PC-3 (cell line): ENCODE data around the gene DOC2B. TPM values are rescaled to one million over a fixed set of nuclear protein-coding genes. Genes with fewer than 3 reads are reported as not detected.
"Not testable (repeated sequence)": the region's sequence is repeated elsewhere in the genome, so short reads cannot be mapped to it uniquely, and the experiment has no call there.

ENCODE experiments used
- ATAC-seq: fragments of 200-7000 bp; cut with Tn5 transposase; 2 replicates; pipeline ENCODE4 v1.9.1; 2020; ENCODE audit warnings: mild to moderate bottlenecking, moderate library complexity
- BruUV-seq: library from RNA; stranded (reverse); fragments of 400-500 nt; replicated peaks from 2 replicates; lab custom pipeline; 2021; lab: Mats Ljungman, UMichigan
- CTCF ChIA-PET: fragments of 300-600 bp; sonication (Branson Sonifier 250); formaldehyde crosslinking; loops from one replicate; lab custom pipeline; 2022; ENCODE audit warnings: antibody characterized with exemption; lab: Charles Lee
- POLR2A ChIA-PET: fragments of 300-600 bp; sonication (Branson Sonifier 250); formaldehyde crosslinking; loops from one replicate; lab custom pipeline; 2022; ENCODE audit warnings: antibody characterized with exemption; ENCODE audit not compliant: unreplicated experiment; lab: Charles Lee
- DNase-seq: peaks from one replicate; pipeline ENCODE4 v3.0.0-alpha.2; 2015
- H2AFZ ChIP-seq: fragments of 300-600 bp; sonication (generic); 2 replicates; pipeline ENCODE4 v1.6.0; 2016; ENCODE audit warnings: antibody characterized with exemption, low read length
- H3F3A ChIP-seq: fragments of 300-600 bp; sonication (generic); one replicate; pipeline ENCODE4 v1.6.0; 2017; ENCODE audit warnings: antibody characterized with exemption, low read length, control low read depth, mild to moderate bottlenecking; ENCODE audit not compliant: unreplicated experiment
- H3K27ac ChIP-seq: fragments of 300-600 bp; sonication (generic); 2 replicates; pipeline ENCODE4 v1.5.1; 2016; ENCODE audit warnings: mild to moderate bottlenecking, low read length
- H3K27me3 ChIP-seq: fragments of 300-600 bp; sonication (generic); 2 replicates; pipeline ENCODE4 v1.6.1; 2016; ENCODE audit warnings: low read length, mixed read lengths
- H3K36me3 ChIP-seq: fragments of 300-600 bp; sonication (generic); 2 replicates; pipeline ENCODE4 v1.6.1; 2016; ENCODE audit warnings: low read depth, mixed run types, low read length, mixed read lengths
- H3K4me1 ChIP-seq: fragments of 300-600 bp; sonication (generic); 2 replicates; pipeline ENCODE4 v1.5.1; 2016; ENCODE audit warnings: low read length; ENCODE audit not compliant: insufficient read depth
- H3K4me2 ChIP-seq: fragments of 300-600 bp; sonication (generic); 2 replicates; pipeline ENCODE4 v1.6.0; 2016; ENCODE audit warnings: low read length
- H3K4me3 ChIP-seq: fragments of 300-600 bp; sonication (generic); 2 replicates; pipeline ENCODE4 v1.5.1; 2016; ENCODE audit warnings: mild to moderate bottlenecking, low read length, mixed read lengths
- H3K79me2 ChIP-seq: fragments of 300-600 bp; sonication (generic); 2 replicates; pipeline ENCODE4 v1.6.1; 2017; ENCODE audit warnings: low read length, mixed read lengths
- H3K9ac ChIP-seq: fragments of 300-600 bp; sonication (generic); 2 replicates; pipeline ENCODE4 v1.6.0; 2016; ENCODE audit warnings: mild to moderate bottlenecking, low read length
- H3K9me2 ChIP-seq: fragments of 300-600 bp; sonication (generic); replicated peaks from 2 replicates; pipeline ENCODE4 v1.6.1; 2016; ENCODE audit warnings: mixed run types, low read length, mixed read lengths
- H3K9me3 ChIP-seq: fragments of 300-600 bp; sonication (generic); 2 replicates; pipeline ENCODE4 v1.6.1; 2016; ENCODE audit warnings: low read length, mixed read lengths
- H4K20me1 ChIP-seq: fragments of 300-600 bp; sonication (generic); 2 replicates; pipeline ENCODE4 v1.6.1; 2016; ENCODE audit warnings: low read length, mixed read lengths
- CTCF ChIP-seq: fragments of 300-600 bp; sonication (generic); conservative IDR thresholded peaks from 2 replicates; pipeline ENCODE4 v1.5.1; 2017; ENCODE audit warnings: antibody characterized with exemption, low read depth, mild to moderate bottlenecking, low read length
- EZH2 ChIP-seq: fragments of 300-600 bp; sonication (generic); IDR thresholded peaks from one replicate; pipeline ENCODE4 v1.6.1; 2017; ENCODE audit warnings: antibody characterized with exemption, mild to moderate bottlenecking, low read length; ENCODE audit not compliant: unreplicated experiment
- EZH2phosphoT487 ChIP-seq: fragments of 300-600 bp; sonication (generic); IDR thresholded peaks from 2 replicates; pipeline ENCODE4 v1.6.1; 2018; ENCODE audit warnings: mild to moderate bottlenecking, antibody characterized with exemption, low read length, borderline replicate concordance
- intact Hi-C: fragments of 100-400 bp; cut with micrococcal nuclease; formaldehyde crosslinking; loops from 2 replicates; pipeline ENCODE4 v1.9.0; 2023
- total RNA-seq: library from RNA; depleted of rRNA; stranded (reverse); fragments of >200 nt; gene quantifications from 2 replicates; pipeline ENCODE4 v1.2.3, GENCODE V29; 2014

DOC2B gene
- total RNA-seq, 1 experiment from 2014 or later = 0.69 TPM

- no peaks in the 10 kb centered on the region for H3K4me1 ChIP-seq
- no peaks in the 10 kb centered on the region for H3K9me2 ChIP-seq
- BruUV-seq = no TSS peak
- TF ChIP-seq CTCF (no peak), EZH2phosphoT487 (no peak), EZH2 (no peak)
- CTCF ChIA-PET = no interaction called here
- no peaks in the 10 kb centered on the region for H3K36me3 ChIP-seq
- ATAC-seq = no peak
- H3K79me2 ChIP-seq = no peaks in the 10 kb centered on the region
- POLR2A ChIA-PET = no interaction called here
- no peak overlapping the region for H3K4me2 ChIP-seq
- H3K9me3 ChIP-seq = no peaks in the 10 kb centered on the region
- intact Hi-C loops = no loop called here
- no peaks in the 10 kb centered on the region for H4K20me1 ChIP-seq
- no peak overlapping the region for H3K27ac ChIP-seq
- no peak overlapping the region for H3K4me3 ChIP-seq
- H3F3A ChIP-seq = no peaks in the 10 kb centered on the region
- H3K27me3 ChIP-seq = no peaks in the 10 kb centered on the region
- H2AFZ ChIP-seq = no peak overlapping the region
- no peak for DNase-seq
- H3K9ac ChIP-seq = no peak overlapping the region
These were observed 26.3 kb upstream of the DOC2B start for GRCh38 chr17:207775-208174.

- H3K4me1 ChIP-seq = no peaks in the 10 kb centered on the region
These were observed 25.6 kb upstream of the DOC2B start for GRCh38 chr17:206941-207560.

GRCh38 chr17:206484-206883 is 25.0 kb upstream of the DOC2B start:
- DNase-seq, H3K4me1 ChIP-seq, H3K9me3 ChIP-seq, H3F3A ChIP-seq, H3K4me2 ChIP-seq, H3K27ac ChIP-seq, H3K4me3 ChIP-seq, H3K27me3 ChIP-seq, intact Hi-C loops, H3K9me2 ChIP-seq, H3K9ac ChIP-seq, ATAC-seq, CTCF ChIA-PET, H3K79me2 ChIP-seq, BruUV-seq, H3K36me3 ChIP-seq, H2AFZ ChIP-seq, H4K20me1 ChIP-seq: not testable (repeated sequence)
- POLR2A ChIA-PET = interaction anchor here (0.7 kb wide), 1 partner anchor 143 kb away, joined by 5 read pairs; no protein-coding TSS in a partner anchor

More at GRCh38 chr17:206941-207560, 25.6 kb upstream of the DOC2B start:
- DNase-seq (no peak), ATAC-seq (no peak)
- no TSS peak for BruUV-seq
- no peak overlapping the region for H3K9ac ChIP-seq
- TF ChIP-seq EZH2 (no peak), CTCF (no peak), EZH2phosphoT487 (no peak)
- H3K36me3 ChIP-seq = no peaks in the 10 kb centered on the region
- no peak overlapping the region for H3K4me2 ChIP-seq
- POLR2A ChIA-PET = interaction anchor here (0.7 kb wide), 1 partner anchor 142 kb away, joined by 5 read pairs; no protein-coding TSS in a partner anchor
- no peaks in the 10 kb centered on the region for H4K20me1 ChIP-seq
- intact Hi-C loops = no loop called here
- no peaks in the 10 kb centered on the region for H3K9me3 ChIP-seq
- H3K4me3 ChIP-seq = no peak overlapping the region
- H3K27ac ChIP-seq = no peak overlapping the region
- no peaks in the 10 kb centered on the region for H3K9me2 ChIP-seq
- no peaks in the 10 kb centered on the region for H3K27me3 ChIP-seq
- H3F3A ChIP-seq = no peaks in the 10 kb centered on the region
- no peaks in the 10 kb centered on the region for H3K79me2 ChIP-seq
- no peak overlapping the region for H2AFZ ChIP-seq
- CTCF ChIA-PET = no interaction called here
